Activated effector memory CD4-positive, alpha-beta T cell treated with anti-CD3 and anti-CD28 coated beads, Interleukin-2, amount 50 U/mL, for 16 hours (primary cell): ENCODE data around the gene NDUFA13.

ENCODE experiments used
- DNase-seq: peaks from one replicate; pipeline ENCODE4 v3.0.0-alpha.2; 2020

The NDUFA13 gene

DNA sequence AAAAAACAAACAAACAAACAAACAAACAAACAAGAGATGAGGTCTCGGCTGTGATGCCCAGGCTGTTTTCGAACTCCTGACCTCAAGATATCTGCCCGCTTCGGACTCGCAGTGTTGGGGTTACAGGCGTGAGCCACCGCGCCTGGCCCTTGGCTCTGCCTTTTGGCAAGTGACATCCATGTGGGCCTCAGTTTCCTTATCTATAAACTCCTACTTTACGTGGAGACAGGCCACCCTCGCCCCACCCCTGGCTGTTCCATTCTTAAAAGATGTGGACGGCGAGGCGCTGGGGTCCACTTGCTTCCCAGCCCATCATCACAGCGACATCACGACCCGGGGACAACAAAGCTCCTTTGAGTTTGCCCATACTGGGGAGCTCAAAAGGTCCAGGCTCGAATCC, 2.3 kb upstream of the NDUFA13 start:
- DNase-seq: no peak

- no peak for DNase-seq
Observed at GRCh38 chr19:19514215-19514657, 1.8 kb upstream of the NDUFA13 start.

DNA sequence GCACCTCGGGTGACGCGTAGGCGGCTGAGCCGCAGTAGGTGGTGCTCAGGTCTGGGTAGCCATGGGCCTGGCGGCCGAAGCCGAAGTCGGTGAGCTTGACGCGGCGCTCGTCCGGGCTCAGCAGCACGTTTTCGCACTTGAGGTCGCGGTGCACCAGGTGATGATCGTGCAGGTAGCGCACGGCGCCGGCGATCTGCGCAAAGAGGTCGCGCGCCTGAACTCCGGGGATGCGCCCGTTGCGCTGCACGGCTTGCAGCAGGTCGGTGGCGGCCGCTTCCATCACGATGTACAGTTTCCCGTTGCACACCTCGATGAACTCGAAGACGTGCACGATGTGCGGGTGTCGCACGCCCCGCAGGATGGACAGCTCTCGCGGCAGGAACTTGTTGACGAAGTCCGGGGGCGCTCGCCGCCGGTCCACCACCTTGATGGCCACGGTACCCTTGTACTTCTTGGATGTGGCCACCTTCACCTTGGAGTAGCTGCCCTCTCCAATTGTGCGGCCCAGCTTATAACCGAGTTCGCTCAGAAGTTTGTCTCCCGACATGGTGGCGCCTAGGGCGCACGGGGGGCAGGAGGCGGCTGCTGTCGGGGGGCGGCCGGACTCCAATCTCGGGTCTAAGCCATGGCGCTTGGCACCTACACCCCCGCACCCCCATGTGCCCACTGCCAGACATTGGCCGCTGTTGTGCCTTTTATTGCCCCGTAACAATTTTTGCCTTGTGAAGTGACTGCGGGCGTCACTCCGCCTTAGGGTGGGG, 964 bp upstream of the NDUFA13 start, which contains the start of gene TSSK6:
Gene TSSK6 (minus strand): TSS at position 668 of the 761 bp plus-strand sequence. CDS start 121 bp downstream, at position 547.
- no peak for DNase-seq

DNA sequence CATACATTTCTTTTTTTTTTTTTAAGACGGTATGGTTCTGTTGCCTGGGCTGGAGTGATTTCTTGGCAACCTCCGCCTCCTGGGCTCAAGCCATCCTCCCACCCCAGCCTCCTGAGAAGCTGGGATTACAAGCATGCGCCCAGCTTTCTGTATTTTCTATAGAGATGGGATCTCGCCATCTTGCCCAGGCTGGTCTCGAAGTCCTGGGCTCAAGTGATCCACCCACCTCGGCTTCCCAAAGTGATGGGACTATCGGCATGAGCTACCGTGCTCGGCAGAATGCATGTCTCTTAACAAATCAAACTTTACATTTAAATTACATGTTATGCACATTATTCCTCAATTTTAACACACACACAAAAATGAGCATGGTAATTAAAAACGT, 1.2 kb downstream of the NDUFA13 start:
- no peak for DNase-seq

- no peak for DNase-seq
Observed at GRCh38 chr19:19520989-19521388, 5.0 kb downstream of the NDUFA13 start.

- DNase-seq: no peak
Observed at GRCh38 chr19:19523177-19523576, 7.2 kb downstream of the NDUFA13 start.

- no peak for DNase-seq
Observed at GRCh38 chr19:19524053-19524452, 8.0 kb downstream of the NDUFA13 start.

- DNase-seq: no peak
Observed at GRCh38 chr19:19525611-19526380, 9.8 kb downstream of the NDUFA13 start.

DNA sequence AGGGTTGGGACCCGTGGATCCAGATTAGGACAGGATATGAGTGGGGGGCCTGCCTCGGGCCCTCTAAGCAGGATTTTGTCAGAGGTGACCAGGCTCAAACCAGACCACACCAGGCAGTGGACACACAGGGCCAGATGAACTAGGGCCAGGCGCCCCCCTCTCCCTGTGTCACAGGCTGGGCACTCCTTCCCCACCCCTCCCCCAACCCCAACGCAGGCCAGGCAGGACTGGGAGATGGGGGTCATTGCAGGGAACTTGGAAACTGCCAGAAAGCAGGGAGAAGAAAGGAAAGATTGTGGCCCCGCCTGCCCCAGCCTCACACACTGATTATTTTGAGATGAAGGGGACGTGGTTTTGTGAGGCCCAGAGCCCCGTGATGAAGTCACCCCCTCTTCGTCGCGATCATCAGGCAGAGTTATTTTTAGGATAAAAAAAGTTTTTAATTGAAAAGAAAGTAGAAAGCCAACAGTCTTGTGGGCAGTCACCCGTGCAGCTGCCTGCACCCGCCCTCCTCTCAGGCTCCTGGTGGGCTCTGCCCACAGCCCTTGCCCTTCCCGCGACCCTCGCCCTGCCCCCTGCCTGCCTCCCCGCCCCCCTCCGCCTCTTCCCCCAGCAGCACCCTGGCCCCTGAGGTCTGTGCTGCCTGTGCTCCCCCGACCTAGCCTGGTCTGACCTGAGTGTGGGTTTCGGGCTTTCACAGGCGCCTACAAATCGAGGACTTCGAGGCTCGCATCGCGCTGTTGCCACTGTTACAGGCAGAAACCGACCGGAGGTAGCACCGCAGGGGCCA, 10.8 kb downstream of the NDUFA13 start:
- DNase-seq: no peak

- no peak for DNase-seq
Observed at GRCh38 chr19:19527371-19527656, 11.3 kb downstream of the NDUFA13 start.

DNA sequence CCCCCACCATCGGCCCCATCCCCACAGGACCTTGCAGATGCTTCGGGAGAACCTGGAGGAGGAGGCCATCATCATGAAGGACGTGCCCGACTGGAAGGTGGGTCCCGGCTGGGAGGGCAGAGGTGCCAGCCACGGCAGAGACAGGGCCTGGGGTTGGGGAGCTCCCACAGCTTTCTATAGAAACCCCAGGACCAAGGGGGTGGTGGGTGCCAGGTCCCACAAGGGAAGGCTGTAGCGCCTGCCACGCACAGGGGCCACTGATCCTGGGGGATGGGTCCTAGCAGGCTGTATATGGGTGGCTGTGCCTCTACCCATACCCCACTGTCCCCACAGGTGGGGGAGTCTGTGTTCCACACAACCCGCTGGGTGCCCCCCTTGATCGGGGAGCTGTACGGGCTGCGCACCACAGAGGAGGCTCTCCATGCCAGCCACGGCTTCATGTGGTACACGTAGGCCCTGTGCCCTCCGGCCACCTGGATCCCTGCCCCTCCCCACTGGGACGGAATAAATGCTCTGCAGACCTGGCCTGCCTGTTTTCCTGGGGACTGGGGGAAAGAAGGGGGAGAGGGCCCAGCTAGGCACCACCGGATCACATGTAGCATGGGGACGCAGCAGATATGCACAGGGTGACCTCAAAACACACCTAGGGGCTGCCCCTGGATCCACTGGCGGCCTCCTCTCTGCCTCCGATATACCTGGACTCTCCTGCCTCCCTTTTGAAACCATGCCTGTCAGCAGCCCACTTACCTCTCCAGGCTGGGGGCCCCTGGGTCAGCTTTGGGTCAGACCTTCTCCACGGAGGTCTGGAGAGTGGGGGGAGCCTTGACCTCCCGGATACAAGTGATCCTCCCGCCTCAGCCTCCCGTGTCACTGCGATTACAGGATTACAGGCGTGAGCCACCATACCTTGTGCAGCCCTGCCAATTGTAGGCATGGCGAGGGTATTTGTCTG, 11.9 kb downstream of the NDUFA13 start:
- DNase-seq: no peak

DNA sequence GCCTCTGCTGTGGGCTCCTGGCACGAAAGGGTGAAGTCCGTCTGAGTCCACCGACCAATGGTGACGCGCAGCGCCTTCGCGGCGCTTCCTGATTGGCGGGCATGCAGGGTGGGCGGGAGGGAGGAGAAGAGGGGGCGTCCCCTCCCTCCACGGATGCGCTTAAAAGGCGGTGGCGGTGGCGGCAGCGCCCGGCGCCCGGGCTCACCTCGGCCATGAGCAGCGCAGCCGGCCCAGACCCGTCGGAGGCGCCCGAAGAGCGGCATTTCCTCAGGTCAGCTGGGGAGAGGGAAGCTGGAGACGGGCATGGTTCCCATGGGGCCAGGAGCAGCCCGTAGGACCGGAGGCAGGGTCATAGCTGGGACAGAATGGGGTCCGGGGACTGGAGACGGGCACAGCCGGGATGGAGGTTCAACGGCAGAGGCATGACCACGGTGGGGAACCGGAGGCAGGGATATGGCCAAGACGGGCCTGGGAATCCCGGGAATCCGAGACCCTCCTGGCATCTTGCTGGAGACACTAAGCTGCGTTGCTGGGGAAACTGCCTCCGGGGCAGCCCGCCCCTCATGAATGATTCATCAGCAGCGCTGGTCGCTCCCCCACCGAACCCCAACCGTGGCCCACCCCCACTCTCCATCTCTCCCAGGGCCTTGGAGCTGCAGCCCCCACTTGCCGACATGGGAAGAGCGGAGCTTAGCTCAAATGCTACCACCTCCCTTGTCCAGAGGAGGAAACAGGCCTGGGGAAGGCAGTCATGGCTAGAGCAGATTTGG, 12.9 kb downstream of the NDUFA13 start, which contains the start of gene YJEFN3:
Gene YJEFN3 (plus strand): TSS at position 191 of the 770 bp plus-strand sequence. CDS start 22 bp downstream, at position 213.
- no peak for DNase-seq

- DNase-seq: no peak
Observed at GRCh38 chr19:19529783-19530422, 13.9 kb downstream of the NDUFA13 start.

- no peak for DNase-seq
Observed at GRCh38 chr19:19530423-19530804, 14.4 kb downstream of the NDUFA13 start.

DNA sequence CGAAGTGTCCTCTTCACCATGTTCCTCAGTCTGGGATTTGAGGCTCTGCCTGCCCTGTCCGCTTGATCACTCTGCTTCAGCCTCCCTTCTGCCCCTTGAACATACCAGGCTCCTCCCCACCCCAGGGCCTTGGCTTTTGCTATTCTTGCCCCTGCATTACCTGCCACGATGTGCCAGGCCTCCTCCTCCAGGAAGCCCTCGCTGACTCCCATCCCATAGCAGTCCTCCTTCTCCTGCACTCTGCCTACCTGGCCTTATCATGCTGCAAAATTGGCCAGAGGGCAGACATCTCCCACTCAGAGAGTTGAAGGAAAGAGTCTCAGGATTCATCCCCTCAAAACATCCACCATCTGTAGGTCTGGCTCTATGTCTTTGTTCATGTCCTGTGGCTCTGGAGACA, 14.9 kb downstream of the NDUFA13 start:
- no peak for DNase-seq

DNA sequence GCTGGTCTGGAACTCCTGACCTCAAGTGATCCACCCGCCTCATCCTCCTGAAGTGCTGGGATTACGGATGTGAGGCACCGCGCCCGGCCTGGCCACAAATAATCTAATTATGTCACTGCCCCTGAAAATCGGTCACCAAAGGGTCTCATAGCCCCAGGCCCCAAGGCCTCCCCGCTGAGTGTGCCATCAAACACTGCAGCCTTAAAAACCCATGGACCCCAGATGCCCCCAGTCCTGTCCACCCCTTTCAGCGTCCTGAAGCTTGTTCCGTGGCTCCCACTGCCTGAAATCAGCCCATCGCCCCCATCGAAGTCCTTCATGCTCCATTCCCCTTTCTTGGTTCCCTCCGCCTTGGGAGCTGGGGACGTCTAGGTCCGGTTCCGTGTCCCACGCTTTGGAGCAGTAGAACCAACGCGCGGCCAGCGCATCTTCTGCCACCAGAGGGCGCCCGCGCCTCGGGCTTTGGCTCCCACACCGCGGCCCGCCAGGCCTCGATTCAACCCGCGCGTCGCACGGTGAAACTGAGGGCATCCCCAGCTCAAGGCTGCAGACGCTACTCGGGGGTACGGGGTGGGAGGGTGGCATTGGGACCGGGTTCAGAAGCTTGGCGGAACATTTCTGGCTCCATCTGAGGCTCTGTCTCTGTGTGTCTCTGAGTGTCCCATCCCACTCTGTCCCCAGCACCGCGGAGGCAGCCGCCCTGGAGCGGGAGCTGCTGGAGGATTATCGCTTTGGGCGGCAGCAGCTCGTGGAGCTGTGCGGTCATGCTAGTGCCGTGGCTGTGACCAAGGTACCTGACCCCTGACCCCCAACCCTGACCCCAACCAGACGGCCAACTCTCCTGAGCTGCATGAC, 16.2 kb downstream of the NDUFA13 start:
- DNase-seq: peak; percentile 95

DNA sequence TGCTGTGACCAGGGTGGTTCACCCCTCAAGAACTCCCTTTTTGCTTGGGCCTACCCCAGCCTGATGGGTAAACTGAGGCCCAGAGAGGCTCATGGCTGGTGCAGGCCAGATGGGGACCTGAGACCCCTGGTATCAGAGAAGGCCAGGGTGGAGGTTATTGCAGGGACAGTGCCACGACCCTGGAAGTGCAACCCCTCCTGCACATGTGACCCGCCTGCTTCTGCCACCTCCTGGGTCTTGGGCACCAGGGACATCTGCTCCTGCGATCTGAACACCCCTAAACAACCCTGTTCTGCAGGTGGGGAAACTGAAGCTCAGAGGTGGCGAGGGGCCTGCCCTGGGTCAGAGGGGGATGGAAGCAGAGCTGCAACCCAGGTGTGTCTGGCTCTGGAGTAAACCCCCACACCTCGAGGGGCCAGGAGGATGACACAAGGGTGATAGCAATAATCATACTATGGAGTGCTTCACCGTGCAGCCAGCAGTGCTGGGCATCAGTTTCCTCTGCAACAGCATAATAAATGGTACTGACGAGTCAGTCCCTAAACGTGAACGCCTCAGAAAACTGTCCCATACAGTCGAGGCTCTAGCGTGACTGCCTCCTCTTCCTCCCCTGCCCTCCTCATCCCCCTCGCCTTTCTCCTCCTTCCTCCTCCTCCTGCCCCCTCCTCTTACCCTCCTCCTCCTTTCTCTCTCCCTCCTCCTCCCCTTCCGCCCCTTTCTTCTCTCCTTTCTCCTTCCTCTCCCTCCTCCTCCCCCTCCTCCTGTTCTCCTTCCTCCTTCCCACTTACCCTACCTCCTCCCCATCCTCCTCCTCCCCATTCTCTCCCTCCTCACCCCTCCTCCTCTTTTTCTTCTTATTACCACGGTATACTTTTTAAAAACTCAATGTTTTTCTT, 17.0 kb downstream of the NDUFA13 start:
- no peak for DNase-seq

DNA sequence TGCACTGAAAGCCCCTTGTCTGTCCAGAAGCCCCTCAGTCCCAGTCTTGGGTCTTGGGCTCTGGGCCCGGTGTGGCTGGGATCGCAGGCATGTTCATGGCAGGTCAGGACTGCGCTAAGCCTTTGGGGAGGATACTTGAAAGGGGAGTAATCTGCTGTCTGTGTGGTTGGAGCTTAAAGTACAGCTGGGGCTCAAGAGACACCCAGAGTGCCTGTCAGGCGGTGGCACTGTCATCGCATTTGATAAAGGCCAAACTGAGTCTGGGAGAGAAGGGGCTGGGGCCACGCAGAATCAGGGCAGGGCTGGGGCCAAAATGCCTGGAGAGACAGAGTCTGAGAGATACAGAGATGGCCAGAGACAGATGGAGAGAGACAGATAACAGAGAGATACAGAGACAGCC, 17.8 kb downstream of the NDUFA13 start:
- no peak for DNase-seq
